ENCODE measurements around the gene CARF. TPM values are rescaled to one million over a fixed set of nuclear protein-coding genes. Genes with fewer than 3 reads are reported as not detected.

CARF gene
- total RNA-seq, 2 experiments from 2014 or later, result 5.0 to 5.7 TPM

DNA sequence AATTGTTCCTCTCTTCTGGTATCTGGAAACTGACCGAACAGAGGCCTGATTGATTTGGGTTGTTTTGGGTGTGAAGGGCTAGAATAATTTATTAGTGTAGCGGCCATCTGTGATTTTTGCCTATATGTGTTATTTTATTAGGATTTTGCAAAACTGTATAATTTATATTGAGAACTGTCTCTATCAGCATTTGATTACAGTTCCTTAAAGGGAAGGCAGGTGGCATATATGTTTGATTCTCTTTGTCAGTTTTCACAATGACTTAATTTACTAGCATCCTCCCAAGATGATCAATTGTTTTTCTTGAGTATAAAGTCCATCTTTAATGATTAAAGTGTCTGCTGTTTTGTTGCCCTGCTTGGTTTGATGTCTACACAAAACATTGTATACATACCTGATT, 107.1 kb downstream of the CARF start:
- Mint-ChIP-seq H3K27ac (no peak overlapping the region), H3K4me3 (no peak overlapping the region), H3K27me3 (no peaks in the 10 kb centered on the region), H3K36me3 (ENCODE audit: low read depth) (peaks cover 2% of the 10 kb centered on the region), H3K9me3 (no peaks in the 10 kb centered on the region), H3K4me1 (ENCODE audit: low read depth) (peaks cover 34% of the 10 kb centered on the region)
- CTCF ChIA-PET, result no interaction called here
- no peak for TF ChIP-seq CTCF (IDR thresholded peaks at IDR 0.05)
- POLR2A ChIA-PET, result no interaction called here
- intact Hi-C loops (cut with micrococcal nuclease), result no loop called here
- no peak for ATAC-seq
- DNase-seq, result no peak

DNA sequence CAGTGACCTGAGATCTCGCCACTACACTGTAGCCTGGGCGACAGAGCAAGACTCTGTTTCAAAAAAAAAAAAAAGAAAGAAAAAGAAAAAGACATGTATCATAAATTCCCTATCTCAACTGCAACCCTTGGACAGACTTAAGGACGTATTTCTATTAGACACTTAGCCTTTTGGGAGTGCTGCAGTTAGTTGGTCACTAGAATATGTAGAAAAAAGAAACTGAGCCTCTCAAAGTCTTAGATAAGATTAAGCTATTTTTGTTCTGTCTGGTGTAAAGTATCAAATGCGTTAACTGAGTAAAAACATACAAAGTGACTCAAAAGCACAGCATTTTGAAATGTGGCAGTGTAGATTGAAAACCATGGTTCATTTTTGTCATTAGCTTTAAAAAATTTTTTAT, 109.9 kb downstream of the CARF start:
- no peak for DNase-seq
- intact Hi-C loops (cut with micrococcal nuclease), result no loop called here
- no peak for TF ChIP-seq CTCF (IDR thresholded peaks at IDR 0.05)
- Mint-ChIP-seq H3K27me3 (no peaks in the 10 kb centered on the region), H3K4me1 (ENCODE audit: low read depth) (peaks cover 26% of the 10 kb centered on the region), H3K27ac (no peak overlapping the region), H3K4me3 (no peak overlapping the region), H3K36me3 (ENCODE audit: low read depth) (no peaks in the 10 kb centered on the region), H3K9me3 (no peaks in the 10 kb centered on the region)
- POLR2A ChIA-PET, result no interaction called here
- CTCF ChIA-PET, result no interaction called here
- ATAC-seq, result no peak

GRCh38 chr2:203022751-203023150, 110.7 kb downstream of the CARF start:
- ChIA-PET POLR2A (no interaction called here), CTCF (no interaction called here)
- ATAC-seq, result no peak
- Mint-ChIP-seq H3K4me3 (no peak overlapping the region), H3K4me1 (ENCODE audit: low read depth) (peaks cover 24% of the 10 kb centered on the region), H3K36me3 (ENCODE audit: low read depth) (no peaks in the 10 kb centered on the region), H3K9me3 (no peaks in the 10 kb centered on the region), H3K27me3 (no peaks in the 10 kb centered on the region), H3K27ac (no peak overlapping the region)
- intact Hi-C loops (cut with micrococcal nuclease), result no loop called here
- DNase-seq, result no peak
- no peak for TF ChIP-seq CTCF (IDR thresholded peaks at IDR 0.05)

GRCh38 chr2:203025592-203025991, 113.5 kb downstream of the CARF start:
- Mint-ChIP-seq H3K27ac (no peak overlapping the region), H3K4me3 (no peak overlapping the region), H3K4me1 (ENCODE audit: low read depth) (peaks cover 9% of the 10 kb centered on the region), H3K36me3 (ENCODE audit: low read depth) (no peaks in the 10 kb centered on the region), H3K9me3 (no peaks in the 10 kb centered on the region), H3K27me3 (no peaks in the 10 kb centered on the region)
- CTCF ChIA-PET, result no interaction called here
- POLR2A ChIA-PET, result no interaction called here
- no peak for TF ChIP-seq CTCF (IDR thresholded peaks at IDR 0.05)
- intact Hi-C loops (cut with micrococcal nuclease), result no loop called here
- DNase-seq (no peak), ATAC-seq (no peak)

DNA sequence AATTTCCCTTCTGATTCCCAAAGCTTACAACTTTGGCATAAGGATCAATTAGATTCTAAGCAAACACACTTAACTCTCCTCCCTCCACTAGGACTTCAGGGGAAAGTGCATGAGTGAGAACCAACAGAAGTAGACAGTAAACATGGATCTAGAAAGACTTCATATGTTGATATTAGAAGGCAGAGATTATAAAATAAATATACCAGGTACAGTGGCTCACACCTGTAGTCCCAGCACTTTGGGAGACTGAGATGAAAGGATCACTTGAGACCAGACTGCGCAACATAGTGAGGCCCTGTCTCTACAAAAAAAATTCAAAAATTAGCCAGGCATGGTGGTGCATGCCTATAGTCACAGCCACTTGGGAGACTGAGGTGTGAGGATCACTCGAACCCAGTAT, 118.5 kb downstream of the CARF start:
- POLR2A ChIA-PET, result interaction anchor here (0.7 kb wide), 1 partner anchor 273 kb away, joined by 3 read pairs; no protein-coding TSS in a partner anchor
- TF ChIP-seq CTCF (IDR thresholded peaks at IDR 0.05), result no peak
- no peaks in the 10 kb centered on the region for H3K9me3 Mint-ChIP-seq
- H3K27me3 Mint-ChIP-seq, result no peaks in the 10 kb centered on the region
- H3K4me1 Mint-ChIP-seq (ENCODE audit: low read depth), result peaks cover 17% of the 10 kb centered on the region
- H3K4me3 Mint-ChIP-seq, result no peak overlapping the region
- no peak overlapping the region for H3K27ac Mint-ChIP-seq
- peaks cover 2% of the 10 kb centered on the region for H3K36me3 Mint-ChIP-seq (ENCODE audit: low read depth)
- ATAC-seq (no peak), DNase-seq (no peak)
- intact Hi-C loops (cut with micrococcal nuclease), result no loop called here
- CTCF ChIA-PET, result no interaction called here
